Right lobe of liver (tissue), 6 donors: ENCODE results near the gene NGB. TPM values are rescaled to one million over a fixed set of nuclear protein-coding genes. Genes with fewer than 3 reads are reported as not detected.

Experiments
- ATAC-seq, 4 donors: fragments of 200-7000 bp; cut with Tn5 transposase; one replicate each; pipeline ENCODE4 v1.9.1; 2020; ENCODE audit warnings: mild to moderate bottlenecking in 4 of 4, moderate library complexity in 4 of 4
- DNase-seq, 3 donors: peaks; one replicate each; pipeline ENCODE4 v3.0.0-alpha.2; 2020
- H3K27ac ChIP-seq, 3 donors: fragments of 200-600 bp; one replicate each; pipeline ENCODE4 v1.8.0; 2022
- H3K27me3 ChIP-seq, 2 donors: fragments of 200-600 bp; one replicate each; pipeline ENCODE4 v1.8.0; 2022
- H3K36me3 ChIP-seq, 4 donors: fragments of 200-600 bp; sonication (generic) in 1 of 4; one replicate each; pipeline versions ENCODE4 v1.5.1 to v1.8.0; 2017 to 2022; ENCODE audit warnings: control low read depth in 1 of 4
- H3K4me1 ChIP-seq, 4 donors: fragments of 200-600 bp; sonication (generic) in 1 of 4; one replicate each; pipeline versions ENCODE4 v1.5.1 to v1.8.0; 2017 to 2022; ENCODE audit warnings: control low read depth in 1 of 4
- H3K4me3 ChIP-seq, 3 donors: fragments of 200-600 bp; one replicate each; pipeline ENCODE4 v1.8.0; 2022
- H3K9me3 ChIP-seq, 4 donors: fragments of 200-600 bp; sonication (generic) in 1 of 4; one replicate each; pipeline versions ENCODE4 v1.5.1 to v1.8.0; 2017 to 2022; ENCODE audit warnings: control low read depth in 1 of 4
- CTCF ChIP-seq, 4 donors: fragments of 200-600 bp in 3 of 4; fragments of 450-650 bp in 1 of 4; IDR thresholded peaks; one replicate each; pipeline versions ENCODE4 v1.5.1 to v1.8.0; 2016 to 2022; ENCODE audit warnings: antibody characterized with exemption in 4 of 4, mild to moderate bottlenecking in 2 of 4
- POLR2A ChIP-seq: fragments of 450-650 bp; IDR thresholded peaks from one replicate; pipeline ENCODE4 v1.6.1; 2017; ENCODE audit warnings: antibody characterized with exemption, mild to moderate bottlenecking
- WGBS: methylation state at CpG from one replicate; pipeline ENCODE4 v1.1.6; 2018; ENCODE audit warnings: low coverage, low lambda C conversion rate; ENCODE audit not compliant: insufficient coverage; ENCODE audit errors: missing lambda C conversion rate; 5-methylcytosine and 5-hydroxymethylcytosine counted together
- intact Hi-C, 2 donors: fragments of 100-400 bp; cut with DNase I; formaldehyde crosslinking; loops; one replicate each; pipeline versions ENCODE4 v1.11.2 to v1.14.1; 2022
- total RNA-seq, 6 experiments: library from RNA; depleted of rRNA in 2 of 6; stranded (reverse); fragments of >200 nt in 2 of 6; fragmentation: NEBNext Ultra II Directional in 3 of 6; extraction: Animal tissue kit (Norgen Biotek cat#: 25700) in 3 of 6; gene quantifications; one replicate each; pipeline versions ENCODE4 v1.1.0 to v1.2.4, GENCODE V29; 2016 to 2023
- donor health status: DM: no; HTN: yes; CAD: no.
- donor health status: DM: no; HTN: no; CAD: no.
- donor health status: DM: no; HTN: no; CAD: no.
- donor health status: DM: no; HTN: yes; CAD: no.
- donor health status: DM: no; HTN: yes; CAD: no.

Gene NGB
- total RNA-seq, 6 experiments from 2014 or later: not detected

GRCh38 chr14:77314043-77314442, 43.0 kb upstream of the NGB start:
- no peak for DNase-seq
- 40% methylated on average over 2 of the region's 2 CpGs for WGBS
- intact Hi-C loops: loop anchor here in 1 of 2 donors (10.0 kb wide), 1 partner anchor 439 kb away; no protein-coding TSS in a partner anchor

GRCh38 chr14:77313371-77313770, 42.4 kb upstream of the NGB start:
- Histone ChIP-seq H3K27ac (no peak overlapping the region), H3K9me3 (no peaks in the 10 kb centered on the region), H3K4me1 (peaks cover 0 to 28% (median 0%) of the 10 kb centered on the region in 4 donors), H3K4me3 (no peak overlapping the region), H3K36me3 (no peaks in the 10 kb centered on the region), H3K27me3 (no peaks in the 10 kb centered on the region)
- ATAC-seq: no peak
- DNase-seq: no peak
- TF ChIP-seq POLR2A: no peak
- no peak for TF ChIP-seq CTCF (IDR thresholded peaks at IDR 0.05)
- 44% methylated on average over 1 of the region's 1 CpG for WGBS
- intact Hi-C loops: loop anchor here in 1 of 2 donors (10.0 kb wide), 1 partner anchor 439 kb away; no protein-coding TSS in a partner anchor

More at GRCh38 chr14:77314043-77314442, 43.0 kb upstream of the NGB start:
- peaks cover 0 to 29% (median 0%) of the 10 kb centered on the region in 4 donors for H3K4me1 ChIP-seq
- no peaks in the 10 kb centered on the region for H3K27me3 ChIP-seq
- no peaks in the 10 kb centered on the region for H3K36me3 ChIP-seq
- H3K4me3 ChIP-seq: no peak overlapping the region
- no peaks in the 10 kb centered on the region for H3K9me3 ChIP-seq
- TF ChIP-seq POLR2A: no peak
- TF ChIP-seq CTCF (IDR thresholded peaks at IDR 0.05): no peak
- no peak overlapping the region for H3K27ac ChIP-seq
- ATAC-seq: no peak

GRCh38 chr14:77311217-77311616, 40.2 kb upstream of the NGB start:
- 100% methylated on average over 2 of the region's 2 CpGs for WGBS

GRCh38 chr14:77310026-77310425, 39.0 kb upstream of the NGB start:
- no peak for ATAC-seq
- DNase-seq: no peak
- Histone ChIP-seq H3K9me3 (no peaks in the 10 kb centered on the region), H3K27me3 (no peaks in the 10 kb centered on the region), H3K4me1 (no peaks in the 10 kb centered on the region), H3K4me3 (no peak overlapping the region), H3K27ac (no peak overlapping the region), H3K36me3 (no peaks in the 10 kb centered on the region)
- intact Hi-C loops: loop anchor here in 1 of 2 donors (10.0 kb wide), 1 partner anchor 435 kb away; no protein-coding TSS in a partner anchor
- TF ChIP-seq CTCF (IDR thresholded peaks at IDR 0.05): no peak
- no peak for TF ChIP-seq POLR2A
- WGBS: 81% methylated on average over 4 of the region's 4 CpGs

More at GRCh38 chr14:77311217-77311616, 40.2 kb upstream of the NGB start:
- Histone ChIP-seq H3K4me1 (peaks cover 0 to 7% (median 0%) of the 10 kb centered on the region in 4 donors), H3K27ac (no peak overlapping the region), H3K27me3 (no peaks in the 10 kb centered on the region), H3K4me3 (no peak overlapping the region), H3K36me3 (no peaks in the 10 kb centered on the region), H3K9me3 (no peaks in the 10 kb centered on the region)
- intact Hi-C loops: loop anchor here in 1 of 2 donors (10.0 kb wide), 1 partner anchor 436 kb away; no protein-coding TSS in a partner anchor
- DNase-seq (no peak), ATAC-seq (no peak)
- TF ChIP-seq CTCF (IDR thresholded peaks at IDR 0.05): no peak
- no peak for TF ChIP-seq POLR2A
